Naive thymus-derived CD4-positive, alpha-beta T cell (primary cell): ENCODE data around the gene GNAQ. TPM values are rescaled to one million over a fixed set of nuclear protein-coding genes. Genes with fewer than 3 reads are reported as not detected.

Source experiments
- ATAC-seq: fragments of 150-1000 bp; cut with Tn5 transposase; 2 replicates; pipeline ENCODE4 v1.10.0; 2021; ENCODE audit warnings: mild to moderate bottlenecking, moderate library complexity
- CTCF ChIA-PET: fragments of 350-600 bp; sonication (Branson Sonifier 250); formaldehyde crosslinking; loops from one replicate; lab custom pipeline; 2021; ENCODE audit warnings: antibody characterized with exemption; lab: Charles Lee
- POLR2A ChIA-PET: fragments of 350-600 bp; sonication (Branson Sonifier 250); formaldehyde crosslinking; loops from one replicate; lab custom pipeline; 2021; ENCODE audit warnings: antibody characterized with exemption, inconsistent platforms; lab: Charles Lee
- DNase-seq, 9 donors: peaks; one replicate each; pipeline versions ENCODE4 v3.0.0 to v3.0.0-alpha.2; 2020 to 2022; ENCODE audit warnings: mixed read lengths in 1 of 9
- H3K27ac ChIP-seq: one replicate; pipeline ENCODE4 v1.7.0; 2013; ENCODE audit warnings: mild to moderate bottlenecking, low read depth, low read length, moderate library complexity
- H3K27me3 ChIP-seq, 2 donors: one replicate each; pipeline ENCODE4 v1.7.0; 2013; ENCODE audit warnings: low read length in 2 of 2, mild to moderate bottlenecking in 2 of 2, moderate library complexity in 2 of 2; ENCODE audit not compliant: control insufficient read depth in 2 of 2, insufficient read depth in 2 of 2
- H3K36me3 ChIP-seq, 3 experiments: 1 replicate in 2 of 3; 2 replicates in 1 of 3; pipeline ENCODE4 v1.7.0; 2013; ENCODE audit warnings: low read length in 3 of 3, mild to moderate bottlenecking in 3 of 3, moderate library complexity in 1 of 3; ENCODE audit not compliant: insufficient read depth in 3 of 3, control insufficient read depth in 2 of 3
- H3K4me1 ChIP-seq, 2 donors: one replicate each; pipeline ENCODE4 v1.7.0; 2013; ENCODE audit warnings: low read length in 2 of 2, mild to moderate bottlenecking in 2 of 2, moderate library complexity in 1 of 2; ENCODE audit not compliant: control insufficient read depth in 2 of 2, insufficient read depth in 2 of 2
- H3K4me3 ChIP-seq: 2 replicates; pipeline ENCODE4 v1.7.0; 2013; ENCODE audit warnings: mild to moderate bottlenecking, low read length
- H3K9me3 ChIP-seq, 3 experiments: 1 replicate in 2 of 3; 2 replicates in 1 of 3; pipeline ENCODE4 v1.7.0; 2013; ENCODE audit warnings: low read length in 3 of 3; ENCODE audit not compliant: control insufficient read depth in 2 of 3
- H3K27ac Mint-ChIP-seq, 9 donors: one replicate each; pipeline ENCODE4 v1.8.0; 2020 to 2022; ENCODE audit warnings: mixed read lengths in 9 of 9, mild to moderate bottlenecking in 8 of 9, moderate library complexity in 5 of 9, inconsistent platforms in 2 of 9
- H3K27me3 Mint-ChIP-seq, 5 donors: one replicate each; pipeline ENCODE4 v1.8.0; 2021 to 2022; ENCODE audit warnings: mixed read lengths in 5 of 5, mild to moderate bottlenecking in 1 of 5
- H3K36me3 Mint-ChIP-seq, 5 donors: one replicate each; pipeline ENCODE4 v1.8.0; 2020 to 2022; ENCODE audit warnings: mixed read lengths in 5 of 5, mild to moderate bottlenecking in 3 of 5, inconsistent platforms in 1 of 5
- H3K4me1 Mint-ChIP-seq, 7 donors: one replicate each; pipeline ENCODE4 v1.8.0; 2020 to 2022; ENCODE audit warnings: mixed read lengths in 7 of 7, mild to moderate bottlenecking in 3 of 7, inconsistent platforms in 1 of 7
- H3K4me3 Mint-ChIP-seq, 10 donors: one replicate each; pipeline ENCODE4 v1.8.0; 2020 to 2022; ENCODE audit warnings: mild to moderate bottlenecking in 10 of 10, mixed read lengths in 10 of 10, moderate library complexity in 6 of 10, inconsistent platforms in 2 of 10
- H3K9me3 Mint-ChIP-seq, 11 donors: one replicate each; pipeline ENCODE4 v1.8.0; 2020 to 2022; ENCODE audit warnings: mixed read lengths in 11 of 11, mild to moderate bottlenecking in 4 of 11, inconsistent platforms in 1 of 11, moderate library complexity in 1 of 11
- intact Hi-C, 2 donors: fragments of 100-400 bp; cut with micrococcal nuclease; formaldehyde crosslinking; loops; one replicate each; pipeline ENCODE4 v1.15.1; 2023
- polyA plus RNA-seq, 2 donors: library from polyadenylated mRNA; unstranded; fragments of 300-500 nt; fragmentation: Illumina TruSeq; gene quantifications; one replicate each; pipeline ENCODE4 v1.2.3, GENCODE V29; 2021
- total RNA-seq, 6 experiments: library from RNA in 5 of 6; stranded (reverse) in 5 of 6; gene quantifications; 1 replicate in 5 of 6; 2 replicates in 1 of 6; pipeline ENCODE4 v1.2.3 and lab custom pipeline; 2021 to 2026

GNAQ gene
- total and polyA plus RNA-seq, 7 experiments from 2014 or later: 7.2 to 60.6 (median 46.2) TPM

- Mint-ChIP-seq H3K9me3 (no peaks in the 10 kb centered on the region), H3K27ac (peak overlapping the region; percentile 82 to 97 (median 92)), H3K4me3 (peak overlapping the region; percentile 80 to 98 (median 93)), H3K27me3 (peaks cover 0 to 2% (median 0%) of the 10 kb centered on the region in 5 donors), H3K36me3 (peaks cover 0 to 5% (median 0%) of the 10 kb centered on the region in 5 donors), H3K4me1 (peaks cover 42 to 73% (median 61%) of the 10 kb centered on the region in 7 donors)
- ATAC-seq (peak; percentile 45), DNase-seq (peak; percentile 49 to 67 (median 63))
- H3K4me1 ChIP-seq: peaks cover 5 to 32% of the 10 kb centered on the region in 2 donors
- ChIA-PET CTCF (interaction anchor here (0.9 kb wide), 1 partner anchor 54 kb away, joined by 4 read pairs; no protein-coding TSS in a partner anchor), POLR2A (interaction anchor here (0.7 to 1.8 kb wide), 11 partner anchors 19 to 1636 kb away, joined by 3 to 5 read pairs (median 3); partner anchors contain the start of genes PSAT1 and RFK)
- H3K27ac ChIP-seq: peak overlapping the region; percentile 72
- H3K27me3 ChIP-seq: no peaks in the 10 kb centered on the region
- H3K9me3 ChIP-seq: no peaks in the 10 kb centered on the region
- H3K36me3 ChIP-seq: no peaks in the 10 kb centered on the region
- intact Hi-C loops: loop anchor here (1.0 to 10.0 kb wide), 9 partner anchors 26 to 1542 kb away; partner anchors contain the start of genes PSAT1 (in 1 of the 2) and TLE4 (in 1 of the 2)
- peak overlapping the region; percentile 58 for H3K4me3 ChIP-seq
Observed at GRCh38 chr9:78030553-78031443, 813 bp downstream of the GNAQ start.

- ChIA-PET CTCF (interaction anchor here (0.7 to 1.0 kb wide), 2 partner anchors 53 to 188 kb away, joined by 3 to 4 read pairs; no protein-coding TSS in a partner anchor), POLR2A (interaction anchor here (0.8 to 1.7 kb wide), 7 partner anchors 13 to 171 kb away, joined by 3 to 8 read pairs (median 5); no protein-coding TSS in a partner anchor)
- H3K9me3 Mint-ChIP-seq: no peaks in the 10 kb centered on the region
- H3K4me1 ChIP-seq: peaks cover 5 to 31% of the 10 kb centered on the region in 2 donors
- peak overlapping the region; percentile 82 to 97 (median 92) for H3K27ac Mint-ChIP-seq
- H3K4me3 ChIP-seq: peak overlapping the region; percentile 58
- DNase-seq (peak in 3 of 9 donors; percentile 18 to 43 (median 31)), ATAC-seq (no peak)
- H3K36me3 ChIP-seq: no peaks in the 10 kb centered on the region
- intact Hi-C loops: loop anchor here (1.0 to 10.0 kb wide), 9 partner anchors 26 to 1542 kb away; partner anchors contain the start of genes PSAT1 (in 1 of the 2) and TLE4 (in 1 of the 2)
- H3K9me3 ChIP-seq: no peaks in the 10 kb centered on the region
- peaks cover 0 to 6% (median 0%) of the 10 kb centered on the region in 5 donors for H3K36me3 Mint-ChIP-seq
- H3K4me1 Mint-ChIP-seq: peaks cover 46 to 75% (median 63%) of the 10 kb centered on the region in 7 donors
- peak overlapping the region; percentile 80 to 98 (median 93) for H3K4me3 Mint-ChIP-seq
- no peaks in the 10 kb centered on the region for H3K27me3 Mint-ChIP-seq
- no peaks in the 10 kb centered on the region for H3K27me3 ChIP-seq
- H3K27ac ChIP-seq: peak overlapping the region; percentile 72
Observed at GRCh38 chr9:78030296-78030552, 1.4 kb downstream of the GNAQ start.

- no peaks in the 10 kb centered on the region for H3K9me3 Mint-ChIP-seq
- DNase-seq (peak in 6 of 9 donors; percentile 33 to 58 (median 47)), ATAC-seq (peak; percentile 20)
- H3K4me3 ChIP-seq: peak overlapping the region; percentile 58
- no peaks in the 10 kb centered on the region for H3K9me3 ChIP-seq
- H3K27me3 ChIP-seq: no peaks in the 10 kb centered on the region
- peak overlapping the region; percentile 72 for H3K27ac ChIP-seq
- peak overlapping the region; percentile 82 to 97 (median 92) for H3K27ac Mint-ChIP-seq
- H3K4me1 Mint-ChIP-seq: peaks cover 48 to 72% (median 61%) of the 10 kb centered on the region in 7 donors
- peak overlapping the region; percentile 80 to 98 (median 93) for H3K4me3 Mint-ChIP-seq
- no peaks in the 10 kb centered on the region for H3K36me3 ChIP-seq
- peaks cover 0 to 7% (median 0%) of the 10 kb centered on the region in 5 donors for H3K36me3 Mint-ChIP-seq
- CTCF ChIA-PET: interaction anchor here (0.7 to 1.0 kb wide), 3 partner anchors 13 to 188 kb away, joined by 3 to 6 read pairs (median 4); no protein-coding TSS in a partner anchor
- no peaks in the 10 kb centered on the region for H3K27me3 Mint-ChIP-seq
- intact Hi-C loops: loop anchor here (1.0 to 10.0 kb wide), 11 partner anchors 9 to 1543 kb away; partner anchors contain the start of genes PSAT1 (in 1 of the 2) and TLE4 (in 1 of the 2)
- peaks cover 5 to 27% of the 10 kb centered on the region in 2 donors for H3K4me1 ChIP-seq
- POLR2A ChIA-PET: interaction anchor here (0.7 to 1.3 kb wide), 10 partner anchors 12 to 646 kb away, joined by 3 to 8 read pairs (median 3); no protein-coding TSS in a partner anchor
Observed at GRCh38 chr9:78029551-78030295, 1.9 kb downstream of the GNAQ start.

GRCh38 chr9:78028926-78029325, 2.7 kb downstream of the GNAQ start:
- H3K27ac ChIP-seq: peak overlapping the region; percentile 72
- Mint-ChIP-seq H3K27ac (peak overlapping the region in 8 of 9 donors; percentile 82 to 97 (median 89)), H3K9me3 (no peaks in the 10 kb centered on the region), H3K4me3 (peak overlapping the region; percentile 80 to 98 (median 93)), H3K27me3 (no peaks in the 10 kb centered on the region), H3K36me3 (peaks cover 0 to 10% (median 0%) of the 10 kb centered on the region in 5 donors), H3K4me1 (peaks cover 41 to 71% (median 60%) of the 10 kb centered on the region in 7 donors)
- H3K36me3 ChIP-seq: no peaks in the 10 kb centered on the region
- no peak for ATAC-seq
- POLR2A ChIA-PET: interaction anchor here (0.6 to 1.3 kb wide), 7 partner anchors 18 to 645 kb away, joined by 3 to 8 read pairs (median 3); no protein-coding TSS in a partner anchor
- H3K9me3 ChIP-seq: no peaks in the 10 kb centered on the region
- intact Hi-C loops: loop anchor here in 1 of 2 donors (1.0 kb wide), 2 partner anchors 9 to 19 kb away; no protein-coding TSS in a partner anchor
- DNase-seq: no peak
- peak overlapping the region; percentile 58 for H3K4me3 ChIP-seq
- CTCF ChIA-PET: interaction anchor here (1.0 kb wide), 1 partner anchor 12 kb away, joined by 6 read pairs; no protein-coding TSS in a partner anchor
- H3K27me3 ChIP-seq: no peaks in the 10 kb centered on the region
- H3K4me1 ChIP-seq: peaks cover 5 to 26% of the 10 kb centered on the region in 2 donors

GRCh38 chr9:78026947-78027346, 4.7 kb downstream of the GNAQ start:
- CTCF ChIA-PET: interaction anchor here (0.9 kb wide), 1 partner anchor 13 kb away, joined by 3 read pairs; no protein-coding TSS in a partner anchor

More at GRCh38 chr9:78026947-78027346, 4.7 kb downstream of the GNAQ start:
- Histone ChIP-seq H3K27me3 (no peaks in the 10 kb centered on the region), H3K4me3 (no peak overlapping the region), H3K27ac (no peak overlapping the region), H3K4me1 (peaks cover 5 to 24% of the 10 kb centered on the region in 2 donors), H3K36me3 (no peaks in the 10 kb centered on the region), H3K9me3 (no peaks in the 10 kb centered on the region)
- DNase-seq (no peak), ATAC-seq (no peak)
- intact Hi-C loops: loop anchor here in 1 of 2 donors (2.0 kb wide), 1 partner anchor 16 kb away; no protein-coding TSS in a partner anchor
- Mint-ChIP-seq H3K4me3 (peak overlapping the region in 3 of 10 donors; percentile 8 to 23 (median 21)), H3K36me3 (peaks cover 0 to 10% (median 0%) of the 10 kb centered on the region in 5 donors), H3K27ac (peak overlapping the region in 1 of 9 donors; percentile 14), H3K4me1 (peaks cover 46 to 74% (median 62%) of the 10 kb centered on the region in 7 donors), H3K27me3 (no peaks in the 10 kb centered on the region), H3K9me3 (no peaks in the 10 kb centered on the region)
- POLR2A ChIA-PET: interaction anchor here (0.7 kb wide), 1 partner anchor 9 kb away, joined by 3 read pairs; no protein-coding TSS in a partner anchor
